Measurements from ENCODE around the gene SERPINA10. TPM values are rescaled to one million over a fixed set of nuclear protein-coding genes. Genes with fewer than 3 reads are reported as not detected.

Gene SERPINA10
- 1 to 10 TPM in 1 of 4 donors, under 1 TPM in 1, not detected in 2; 0.06 to 2.8 TPM for polyA plus RNA-seq
- long read RNA-seq, donor 1 = 0 reads
- long read RNA-seq, donor 2 = 0 reads
- long read RNA-seq, donor 3 = 0 reads
- long read RNA-seq, donor 4 = 0 reads
- long read RNA-seq, donor 5 = 0 reads
- long read RNA-seq, donor 6 = 0 reads
- long read RNA-seq, donor 7 = 0 reads
- long read RNA-seq, donor 8 = 0 reads
- long read RNA-seq, donor 9 = 0 reads
- long read RNA-seq, donor 10 = 0 reads

- H3K27me3 ChIP-seq (ENCODE audit: control insufficient read depth in 3 of 3, insufficient read depth in 3 of 3, low read length in 3 of 3) = peaks cover 0 to 3% (median 0%) of the 10 kb centered on the region in 3 donors
- 30 to 55% (median 41%) methylated on average over 10 of the region's 10 CpGs for WGBS, 3 donors
- H3K4me3 ChIP-seq (ENCODE audit: low read depth in 1 of 3, low read length in 3 of 3) = no peak within 1 kb of the TSS
- no peaks in the 10 kb centered on the region for H3K9me3 ChIP-seq (ENCODE audit: control insufficient read depth in 2 of 2, insufficient read depth in 1 of 2, low read depth in 1 of 2, low read length in 1 of 2)
- H3K27ac ChIP-seq (ENCODE audit: low read depth in 1 of 3, low read length in 2 of 3) = no peak within 1 kb of the TSS
- H3K36me3 ChIP-seq (ENCODE audit: control insufficient read depth in 3 of 3, insufficient read depth in 2 of 3, low read depth in 1 of 3, low read length in 3 of 3) = no peaks in the 10 kb centered on the region
- H3K4me1 ChIP-seq (ENCODE audit: control insufficient read depth in 3 of 3, insufficient read depth in 2 of 3, low read depth in 1 of 3, low read length in 2 of 3) = peaks cover 0 to 5% (median 0%) of the 10 kb centered on the region in 3 donors
- DNase-seq = peak in 1 of 2 donors; percentile 68
- FAIRE-seq = no peak
Observed at GRCh38 chr14:94292872-94293577, at the start of gene SERPINA10. Gene SERPINA10 (minus strand): TSS chr14:94293268. CDS start chr14:94290593, 2,675 bp downstream.

- H3K9me3 ChIP-seq (ENCODE audit: control insufficient read depth in 2 of 2, insufficient read depth in 1 of 2, low read depth in 1 of 2, low read length in 1 of 2) = no peaks in the 10 kb centered on the region
- no peaks in the 10 kb centered on the region for H3K27me3 ChIP-seq (ENCODE audit: control insufficient read depth in 3 of 3, insufficient read depth in 3 of 3, low read length in 3 of 3)
- H3K4me1 ChIP-seq (ENCODE audit: control insufficient read depth in 3 of 3, insufficient read depth in 2 of 3, low read depth in 1 of 3, low read length in 2 of 3) = peaks cover 2 to 27% (median 2%) of the 10 kb centered on the region in 3 donors
- H3K27ac ChIP-seq (ENCODE audit: low read depth in 1 of 3, low read length in 2 of 3) = peak overlapping the region; percentile 64 to 68 (median 66)
- FAIRE-seq = no peak
- H3K36me3 ChIP-seq (ENCODE audit: control insufficient read depth in 3 of 3, insufficient read depth in 2 of 3, low read depth in 1 of 3, low read length in 3 of 3) = no peaks in the 10 kb centered on the region
- no peak overlapping the region for H3K4me3 ChIP-seq (ENCODE audit: low read depth in 1 of 3, low read length in 3 of 3)
- 12 to 43% (median 16%) methylated on average over 2 of the region's 2 CpGs for WGBS, 3 donors
- DNase-seq = peak; percentile 89 to 98
Observed at GRCh38 chr14:94342334-94342934, 49.4 kb upstream of the SERPINA10 start.

GRCh38 chr14:94341656-94342333 is 48.7 kb upstream of the SERPINA10 start:
- Histone ChIP-seq H3K4me1 (ENCODE audit: control insufficient read depth in 3 of 3, insufficient read depth in 2 of 3, low read depth in 1 of 3, low read length in 2 of 3) (peaks cover 2 to 27% (median 2%) of the 10 kb centered on the region in 3 donors), H3K27me3 (ENCODE audit: control insufficient read depth in 3 of 3, insufficient read depth in 3 of 3, low read length in 3 of 3) (no peaks in the 10 kb centered on the region), H3K9me3 (ENCODE audit: control insufficient read depth in 2 of 2, insufficient read depth in 1 of 2, low read depth in 1 of 2, low read length in 1 of 2) (no peaks in the 10 kb centered on the region), H3K36me3 (ENCODE audit: control insufficient read depth in 3 of 3, insufficient read depth in 2 of 3, low read depth in 1 of 3, low read length in 3 of 3) (no peaks in the 10 kb centered on the region), H3K4me3 (ENCODE audit: low read depth in 1 of 3, low read length in 3 of 3) (no peak overlapping the region), H3K27ac (ENCODE audit: low read depth in 1 of 3, low read length in 2 of 3) (peak overlapping the region; percentile 64 to 67 (median 66))
- WGBS, 3 donors = 34 to 42% (median 39%) methylated on average over 5 of the region's 5 CpGs
- FAIRE-seq (no peak), DNase-seq (peak in 1 of 2 donors; percentile 82)

- Histone ChIP-seq H3K36me3 (ENCODE audit: control insufficient read depth in 3 of 3, insufficient read depth in 2 of 3, low read depth in 1 of 3, low read length in 3 of 3) (no peaks in the 10 kb centered on the region), H3K4me3 (ENCODE audit: low read depth in 1 of 3, low read length in 3 of 3) (no peak overlapping the region), H3K4me1 (ENCODE audit: control insufficient read depth in 3 of 3, insufficient read depth in 2 of 3, low read depth in 1 of 3, low read length in 2 of 3) (peaks cover 2 to 27% (median 2%) of the 10 kb centered on the region in 3 donors), H3K27ac (ENCODE audit: low read depth in 1 of 3, low read length in 2 of 3) (no peak overlapping the region), H3K27me3 (ENCODE audit: control insufficient read depth in 3 of 3, insufficient read depth in 3 of 3, low read length in 3 of 3) (no peaks in the 10 kb centered on the region), H3K9me3 (ENCODE audit: control insufficient read depth in 2 of 2, insufficient read depth in 1 of 2, low read depth in 1 of 2, low read length in 1 of 2) (no peaks in the 10 kb centered on the region)
- DNase-seq = peak in 1 of 2 donors; percentile 43
- FAIRE-seq = no peak
Observed at GRCh38 chr14:94340533-94340932, 47.5 kb upstream of the SERPINA10 start.

GRCh38 chr14:94338023-94338422 is 45.0 kb upstream of the SERPINA10 start:
- 92 to 95% (median 93%) methylated on average over 2 of the region's 2 CpGs for whole genome bisulfite sequencing, 3 donors
- H3K27ac ChIP-seq (ENCODE audit: low read depth in 1 of 3, low read length in 2 of 3) = no peak overlapping the region
- H3K27me3 ChIP-seq (ENCODE audit: control insufficient read depth in 3 of 3, insufficient read depth in 3 of 3, low read length in 3 of 3) = no peaks in the 10 kb centered on the region
- FAIRE-seq (no peak), DNase-seq (no peak)
- no peaks in the 10 kb centered on the region for H3K9me3 ChIP-seq (ENCODE audit: control insufficient read depth in 2 of 2, insufficient read depth in 1 of 2, low read depth in 1 of 2, low read length in 1 of 2)
- H3K36me3 ChIP-seq (ENCODE audit: control insufficient read depth in 3 of 3, insufficient read depth in 2 of 3, low read depth in 1 of 3, low read length in 3 of 3) = no peaks in the 10 kb centered on the region
- H3K4me3 ChIP-seq (ENCODE audit: low read depth in 1 of 3, low read length in 3 of 3) = no peak overlapping the region
- H3K4me1 ChIP-seq (ENCODE audit: control insufficient read depth in 3 of 3, insufficient read depth in 2 of 3, low read depth in 1 of 3, low read length in 2 of 3) = peaks cover 0 to 25% (median 2%) of the 10 kb centered on the region in 3 donors

GRCh38 chr14:94337274-94337673 is 44.2 kb upstream of the SERPINA10 start:
- FAIRE-seq = no peak
- no peaks in the 10 kb centered on the region for H3K36me3 ChIP-seq (ENCODE audit: control insufficient read depth in 3 of 3, insufficient read depth in 2 of 3, low read depth in 1 of 3, low read length in 3 of 3)
- H3K4me3 ChIP-seq (ENCODE audit: low read depth in 1 of 3, low read length in 3 of 3) = no peak overlapping the region
- no peak for DNase-seq
- whole genome bisulfite sequencing, 3 donors = 82 to 92% (median 83%) methylated on average over 6 of the region's 6 CpGs
- no peaks in the 10 kb centered on the region for H3K9me3 ChIP-seq (ENCODE audit: control insufficient read depth in 2 of 2, insufficient read depth in 1 of 2, low read depth in 1 of 2, low read length in 1 of 2)
- no peak overlapping the region for H3K27ac ChIP-seq (ENCODE audit: low read depth in 1 of 3, low read length in 2 of 3)
- H3K27me3 ChIP-seq (ENCODE audit: control insufficient read depth in 3 of 3, insufficient read depth in 3 of 3, low read length in 3 of 3) = no peaks in the 10 kb centered on the region
- H3K4me1 ChIP-seq (ENCODE audit: control insufficient read depth in 3 of 3, insufficient read depth in 2 of 3, low read depth in 1 of 3, low read length in 2 of 3) = peaks cover 0 to 17% (median 2%) of the 10 kb centered on the region in 3 donors

- WGBS, 3 donors = 66 to 80% (median 72%) methylated on average over 4 of the region's 4 CpGs
- no peaks in the 10 kb centered on the region for H3K9me3 ChIP-seq (ENCODE audit: control insufficient read depth in 2 of 2, insufficient read depth in 1 of 2, low read depth in 1 of 2, low read length in 1 of 2)
- FAIRE-seq = no peak
- no peak for DNase-seq
- no peak overlapping the region for H3K27ac ChIP-seq (ENCODE audit: low read depth in 1 of 3, low read length in 2 of 3)
- no peaks in the 10 kb centered on the region for H3K4me1 ChIP-seq (ENCODE audit: control insufficient read depth in 3 of 3, insufficient read depth in 2 of 3, low read depth in 1 of 3, low read length in 2 of 3)
- H3K36me3 ChIP-seq (ENCODE audit: control insufficient read depth in 3 of 3, insufficient read depth in 2 of 3, low read depth in 1 of 3, low read length in 3 of 3) = no peaks in the 10 kb centered on the region
- H3K27me3 ChIP-seq (ENCODE audit: control insufficient read depth in 3 of 3, insufficient read depth in 3 of 3, low read length in 3 of 3) = no peaks in the 10 kb centered on the region
- H3K4me3 ChIP-seq (ENCODE audit: low read depth in 1 of 3, low read length in 3 of 3) = no peak overlapping the region
Observed at GRCh38 chr14:94334872-94335271, 41.8 kb upstream of the SERPINA10 start.

GRCh38 chr14:94332587-94332986 is 39.5 kb upstream of the SERPINA10 start:
- Histone ChIP-seq H3K4me1 (ENCODE audit: control insufficient read depth in 3 of 3, insufficient read depth in 2 of 3, low read depth in 1 of 3, low read length in 2 of 3) (no peaks in the 10 kb centered on the region), H3K9me3 (ENCODE audit: control insufficient read depth in 2 of 2, insufficient read depth in 1 of 2, low read depth in 1 of 2, low read length in 1 of 2) (no peaks in the 10 kb centered on the region), H3K36me3 (ENCODE audit: control insufficient read depth in 3 of 3, insufficient read depth in 2 of 3, low read depth in 1 of 3, low read length in 3 of 3) (no peaks in the 10 kb centered on the region), H3K27ac (ENCODE audit: low read depth in 1 of 3, low read length in 2 of 3) (no peak overlapping the region), H3K4me3 (ENCODE audit: low read depth in 1 of 3, low read length in 3 of 3) (no peak overlapping the region), H3K27me3 (ENCODE audit: control insufficient read depth in 3 of 3, insufficient read depth in 3 of 3, low read length in 3 of 3) (no peaks in the 10 kb centered on the region)
- DNase-seq (no peak), FAIRE-seq (no peak)

Measured in small intestine (tissue), 16 donors.